Measurements from ENCODE around the gene CCDC178. TPM values are rescaled to one million over a fixed set of nuclear protein-coding genes. Genes with fewer than 3 reads are reported as not detected.
"Not testable (repeated sequence)": the region's sequence is repeated elsewhere in the genome, so short reads cannot be mapped to it uniquely, and the experiment has no call there.

The CCDC178 gene
- total and polyA plus RNA-seq, 9 donors: 0.43 to 0.84 (median 0.54) TPM

- H3K9me3 ChIP-seq (replicated peaks; ENCODE audit: control insufficient read depth, low read depth, low read length): no peaks in the 10 kb centered on the region
- H3K4me3 ChIP-seq (ENCODE audit: low read length): no peak overlapping the region
- H3K27me3 ChIP-seq (ENCODE audit: control insufficient read depth, insufficient read depth, low read length): peaks cover 2% of the 10 kb centered on the region
- DNase-seq: peak; percentile 10
- H3K36me3 ChIP-seq (ENCODE audit: control insufficient read depth, insufficient read depth, low read length): no peaks in the 10 kb centered on the region
- H3K4me1 ChIP-seq (ENCODE audit: control insufficient read depth, insufficient read depth, low read length): peaks cover 2% of the 10 kb centered on the region
- H3K27ac ChIP-seq (ENCODE audit: low read length): no peak overlapping the region
- 0% methylated on average over 1 of the region's 2 CpGs for WGBS (ENCODE audit: insufficient coverage)
These were observed 4.2 kb upstream of the CCDC178 start for GRCh38 chr18:33444709-33445108.

GRCh38 chr18:33432857-33433256 lies 7.7 kb downstream of the CCDC178 start:
- Histone ChIP-seq H3K27ac (ENCODE audit: low read length) (no peak overlapping the region), H3K36me3 (ENCODE audit: control insufficient read depth, insufficient read depth, low read length) (no peaks in the 10 kb centered on the region), H3K4me1 (ENCODE audit: control insufficient read depth, insufficient read depth, low read length) (no peaks in the 10 kb centered on the region), H3K4me3 (ENCODE audit: low read length) (no peak overlapping the region), H3K9me3 (replicated peaks; ENCODE audit: control insufficient read depth, low read depth, low read length) (no peaks in the 10 kb centered on the region), H3K27me3 (ENCODE audit: control insufficient read depth, insufficient read depth, low read length) (no peaks in the 10 kb centered on the region)
- WGBS (ENCODE audit: insufficient coverage): no CpG with 5 or more reads among the region's 1 CpG
- DNase-seq: no peak

- WGBS (ENCODE audit: insufficient coverage): no CpG with 5 or more reads among the region's 2 CpGs
- Histone ChIP-seq H3K27ac (ENCODE audit: low read length) (no peak overlapping the region), H3K4me3 (ENCODE audit: low read length) (no peak overlapping the region), H3K9me3 (replicated peaks; ENCODE audit: control insufficient read depth, low read depth, low read length) (no peaks in the 10 kb centered on the region), H3K36me3 (ENCODE audit: control insufficient read depth, insufficient read depth, low read length) (no peaks in the 10 kb centered on the region), H3K27me3 (ENCODE audit: control insufficient read depth, insufficient read depth, low read length) (no peaks in the 10 kb centered on the region), H3K4me1 (ENCODE audit: control insufficient read depth, insufficient read depth, low read length) (no peaks in the 10 kb centered on the region)
- DNase-seq: no peak
These were observed 13.0 kb downstream of the CCDC178 start for GRCh38 chr18:33427549-33427948.

- WGBS (ENCODE audit: insufficient coverage): 76% methylated on average over 3 of the region's 14 CpGs
- H3K36me3 ChIP-seq (ENCODE audit: control insufficient read depth, insufficient read depth, low read length): no peaks in the 10 kb centered on the region
- no peak overlapping the region for H3K27ac ChIP-seq (ENCODE audit: low read length)
- H3K4me1 ChIP-seq (ENCODE audit: control insufficient read depth, insufficient read depth, low read length): no peaks in the 10 kb centered on the region
- no peak for DNase-seq
- H3K27me3 ChIP-seq (ENCODE audit: control insufficient read depth, insufficient read depth, low read length): no peaks in the 10 kb centered on the region
- H3K4me3 ChIP-seq (ENCODE audit: low read length): no peak overlapping the region
- no peaks in the 10 kb centered on the region for H3K9me3 ChIP-seq (replicated peaks; ENCODE audit: control insufficient read depth, low read depth, low read length)
These were observed 16.1 kb downstream of the CCDC178 start for GRCh38 chr18:33424266-33424946.

GRCh38 chr18:33421225-33421624 lies 19.3 kb downstream of the CCDC178 start:
- Histone ChIP-seq H3K27ac (ENCODE audit: low read length) (no peak overlapping the region), H3K4me1 (ENCODE audit: control insufficient read depth, insufficient read depth, low read length) (no peaks in the 10 kb centered on the region), H3K9me3 (replicated peaks; ENCODE audit: control insufficient read depth, low read depth, low read length) (no peaks in the 10 kb centered on the region), H3K36me3 (ENCODE audit: control insufficient read depth, insufficient read depth, low read length) (no peaks in the 10 kb centered on the region), H3K4me3 (ENCODE audit: low read length) (no peak overlapping the region), H3K27me3 (ENCODE audit: control insufficient read depth, insufficient read depth, low read length) (no peaks in the 10 kb centered on the region)
- no CpG with 5 or more reads among the region's 1 CpG for WGBS (ENCODE audit: insufficient coverage)
- no peak for DNase-seq

- DNase-seq: no peak
- Histone ChIP-seq H3K27me3 (ENCODE audit: control insufficient read depth, insufficient read depth, low read length) (no peaks in the 10 kb centered on the region), H3K9me3 (replicated peaks; ENCODE audit: control insufficient read depth, low read depth, low read length) (no peaks in the 10 kb centered on the region), H3K4me1 (ENCODE audit: control insufficient read depth, insufficient read depth, low read length) (no peaks in the 10 kb centered on the region), H3K4me3 (ENCODE audit: low read length) (no peak overlapping the region), H3K36me3 (ENCODE audit: control insufficient read depth, insufficient read depth, low read length) (no peaks in the 10 kb centered on the region), H3K27ac (ENCODE audit: low read length) (no peak overlapping the region)
These were observed 36.2 kb downstream of the CCDC178 start for GRCh38 chr18:33404244-33404873.

GRCh38 chr18:33398939-33399338 lies 41.6 kb downstream of the CCDC178 start:
- H3K4me3 ChIP-seq (ENCODE audit: low read length); H3K36me3 ChIP-seq (ENCODE audit: control insufficient read depth, insufficient read depth, low read length); H3K4me1 ChIP-seq (ENCODE audit: control insufficient read depth, insufficient read depth, low read length); H3K9me3 ChIP-seq (replicated peaks; ENCODE audit: control insufficient read depth, low read depth, low read length); H3K27ac ChIP-seq (ENCODE audit: low read length); DNase-seq; H3K27me3 ChIP-seq (ENCODE audit: control insufficient read depth, insufficient read depth, low read length): not testable (repeated sequence)
- 98% methylated on average over 6 of the region's 8 CpGs for WGBS (ENCODE audit: insufficient coverage)

- H3K36me3 ChIP-seq (ENCODE audit: control insufficient read depth, insufficient read depth, low read length): no peaks in the 10 kb centered on the region
- no CpG with 5 or more reads among the region's 4 CpGs for WGBS (ENCODE audit: insufficient coverage)
- no peaks in the 10 kb centered on the region for H3K4me1 ChIP-seq (ENCODE audit: control insufficient read depth, insufficient read depth, low read length)
- DNase-seq: peak; percentile 3
- no peak overlapping the region for H3K4me3 ChIP-seq (ENCODE audit: low read length)
- H3K27me3 ChIP-seq (ENCODE audit: control insufficient read depth, insufficient read depth, low read length): no peaks in the 10 kb centered on the region
- H3K9me3 ChIP-seq (replicated peaks; ENCODE audit: control insufficient read depth, low read depth, low read length): no peaks in the 10 kb centered on the region
- H3K27ac ChIP-seq (ENCODE audit: low read length): no peak overlapping the region
These were observed 64.7 kb downstream of the CCDC178 start for GRCh38 chr18:33375829-33376228.

GRCh38 chr18:33372442-33372841 lies 68.1 kb downstream of the CCDC178 start:
- H3K36me3 ChIP-seq (ENCODE audit: control insufficient read depth, insufficient read depth, low read length): no peaks in the 10 kb centered on the region
- no CpG with 5 or more reads among the region's 3 CpGs for WGBS (ENCODE audit: insufficient coverage)
- H3K4me1 ChIP-seq (ENCODE audit: control insufficient read depth, insufficient read depth, low read length): no peaks in the 10 kb centered on the region
- H3K27ac ChIP-seq (ENCODE audit: low read length): no peak overlapping the region
- no peaks in the 10 kb centered on the region for H3K9me3 ChIP-seq (replicated peaks; ENCODE audit: control insufficient read depth, low read depth, low read length)
- H3K4me3 ChIP-seq (ENCODE audit: low read length): no peak overlapping the region
- DNase-seq: peak; percentile 7
- H3K27me3 ChIP-seq (ENCODE audit: control insufficient read depth, insufficient read depth, low read length): no peaks in the 10 kb centered on the region

- no peaks in the 10 kb centered on the region for H3K4me1 ChIP-seq (ENCODE audit: control insufficient read depth, insufficient read depth, low read length)
- no peak overlapping the region for H3K4me3 ChIP-seq (ENCODE audit: low read length)
- DNase-seq: no peak
- H3K27me3 ChIP-seq (ENCODE audit: control insufficient read depth, insufficient read depth, low read length): no peaks in the 10 kb centered on the region
- no CpG with 5 or more reads among the region's 8 CpGs for WGBS (ENCODE audit: insufficient coverage)
- H3K36me3 ChIP-seq (ENCODE audit: control insufficient read depth, insufficient read depth, low read length): no peaks in the 10 kb centered on the region
- no peak overlapping the region for H3K27ac ChIP-seq (ENCODE audit: low read length)
- H3K9me3 ChIP-seq (replicated peaks; ENCODE audit: control insufficient read depth, low read depth, low read length): no peaks in the 10 kb centered on the region
These were observed 70.6 kb downstream of the CCDC178 start for GRCh38 chr18:33369711-33370449.
